Posterior vena cava (tissue), 2 donors: ENCODE results near the gene RGS14. TPM values are rescaled to one million over a fixed set of nuclear protein-coding genes. Genes with fewer than 3 reads are reported as not detected.

Experiments
- DNase-seq: peaks from one replicate; pipeline ENCODE4 v3.0.0-alpha.2; 2020; ENCODE audit warnings: low spot score
- intact Hi-C, 2 donors: fragments of 100-400 bp; cut with DNase I; formaldehyde crosslinking; loops; one replicate each; pipeline versions ENCODE4 v1.14.1 to v1.14.2; 2022 to 2023
- total RNA-seq, 2 donors: library from RNA; stranded (reverse); fragmentation: NEBNext Ultra II Directional; extraction: Animal tissue kit (Norgen Biotek cat#: 25700); gene quantifications; one replicate each; pipeline ENCODE4 v1.2.1, GENCODE V29; 2021
- donor health status: DM: yes; HTN: yes; CAD: no.
- donor health status: DM: yes; HTN: yes; CAD: no.

The RGS14 gene
- total RNA-seq, 2 donors from 2014 or later, result 11.3 to 13.4 TPM

GRCh38 chr5:177389241-177390169 lies 31.8 kb downstream of the RGS14 start:
- no peak for DNase-seq
- intact Hi-C loops, result loop anchor here in 1 of 2 donors (5.0 to 10.0 kb wide), 2 partner anchors 75 to 108 kb away; partner anchors contain the start of genes MXD3 and PDLIM7

GRCh38 chr5:177390363-177391300 lies 32.9 kb downstream of the RGS14 start:
- intact Hi-C loops, result loop anchor here in 1 of 2 donors (5.0 kb wide), 1 partner anchor 107 kb away; the partner anchor contains the start of gene PDLIM7
- DNase-seq, result peak; percentile 91

GRCh38 chr5:177392765-177393164 lies 35.0 kb downstream of the RGS14 start:
- intact Hi-C loops, result loop anchor here (2.0 to 5.0 kb wide), 2 partner anchors 105 to 108 kb away; partner anchors contain the start of gene PDLIM7 (in 1 of the 2)
- DNase-seq, result no peak

- no peak for DNase-seq
- intact Hi-C loops, result loop anchor here (2.0 to 5.0 kb wide), 2 partner anchors 104 to 108 kb away; partner anchors contain the start of gene PDLIM7 (in 1 of the 2)
Observed at GRCh38 chr5:177393206-177393765, 35.6 kb downstream of the RGS14 start.

GRCh38 chr5:177393990-177394389 lies 36.3 kb downstream of the RGS14 start:
- no peak for DNase-seq
- intact Hi-C loops, result loop anchor here (2.0 to 5.0 kb wide), 2 partner anchors 103 to 107 kb away; partner anchors contain the start of gene PDLIM7 (in 1 of the 2)

- intact Hi-C loops, result no loop called here
- no peak for DNase-seq
Observed at GRCh38 chr5:177396078-177396477, 38.4 kb downstream of the RGS14 start.

- intact Hi-C loops, result no loop called here
Observed at GRCh38 chr5:177396807-177397206, 39.1 kb downstream of the RGS14 start.

GRCh38 chr5:177397875-177398390 lies 40.2 kb downstream of the RGS14 start:
- intact Hi-C loops, result no loop called here
- no peak for DNase-seq

More at GRCh38 chr5:177396807-177397206, 39.1 kb downstream of the RGS14 start:
- DNase-seq, result no peak

GRCh38 chr5:177399997-177400868 lies 42.5 kb downstream of the RGS14 start, which contains the start of gene PFN3:
Gene PFN3, minus strand, starts transcription at chr5:177400661. Its CDS starts 85 bp downstream, at chr5:177400576.
- intact Hi-C loops, result loop anchor here in 1 of 2 donors (5.0 kb wide), 1 partner anchor 52 kb away; no protein-coding TSS in a partner anchor
- DNase-seq, result no peak

GRCh38 chr5:177402271-177403043 lies 44.7 kb downstream of the RGS14 start:
- intact Hi-C loops, result loop anchor here in 1 of 2 donors (5.0 kb wide), 1 partner anchor 50 kb away; no protein-coding TSS in a partner anchor

GRCh38 chr5:177403102-177403791 lies 45.5 kb downstream of the RGS14 start:
- DNase-seq, result peak; percentile 85
- intact Hi-C loops, result loop anchor here in 1 of 2 donors (5.0 kb wide), 1 partner anchor 49 kb away; no protein-coding TSS in a partner anchor

More at GRCh38 chr5:177402271-177403043, 44.7 kb downstream of the RGS14 start:
- DNase-seq, result no peak

- DNase-seq, result peak; percentile 96
- intact Hi-C loops, result loop anchor here in 1 of 2 donors (5.0 kb wide), 1 partner anchor 48 kb away; no protein-coding TSS in a partner anchor
Observed at GRCh38 chr5:177403792-177404640, 46.3 kb downstream of the RGS14 start.

GRCh38 chr5:177404641-177405179 lies 47.0 kb downstream of the RGS14 start:
- intact Hi-C loops, result loop anchor here (5.0 kb wide), 1 partner anchor 48 kb away; no protein-coding TSS in a partner anchor
- DNase-seq, result no peak

- intact Hi-C loops, result loop anchor here in 1 of 2 donors (5.0 kb wide), 1 partner anchor 47 kb away; no protein-coding TSS in a partner anchor
Observed at GRCh38 chr5:177405312-177405711, 47.6 kb downstream of the RGS14 start.

GRCh38 chr5:177405805-177406204 lies 48.1 kb downstream of the RGS14 start:
- intact Hi-C loops, result loop anchor here (1.0 to 5.0 kb wide), 2 partner anchors 18 to 46 kb away; no protein-coding TSS in a partner anchor
- DNase-seq, result no peak

More at GRCh38 chr5:177405312-177405711, 47.6 kb downstream of the RGS14 start:
- DNase-seq, result no peak
